Activated gamma-delta T cell (primary cell): ENCODE results near the gene COLQ.
"Not testable (repeated sequence)": the region's sequence is repeated elsewhere in the genome, so short reads cannot be mapped to it uniquely, and the experiment has no call there.

Source experiments
- DNase-seq: peaks from one replicate; lab custom pipeline; 2025; lab: John Stamatoyannopoulos, UW

COLQ gene

GRCh38 chr3:15427182-15427880, 94.2 kb downstream of the COLQ start, which contains the start of the genes EAF1 and METTL6:
Gene EAF1, plus strand, starts transcription at chr3:15427598. Its CDS starts 182 bp downstream, at chr3:15427780.
Gene METTL6, minus strand, starts transcription at chr3:15427544. Its CDS starts 1,033 bp downstream, at chr3:15426511.
- peak; percentile 57 for DNase-seq

DNA sequence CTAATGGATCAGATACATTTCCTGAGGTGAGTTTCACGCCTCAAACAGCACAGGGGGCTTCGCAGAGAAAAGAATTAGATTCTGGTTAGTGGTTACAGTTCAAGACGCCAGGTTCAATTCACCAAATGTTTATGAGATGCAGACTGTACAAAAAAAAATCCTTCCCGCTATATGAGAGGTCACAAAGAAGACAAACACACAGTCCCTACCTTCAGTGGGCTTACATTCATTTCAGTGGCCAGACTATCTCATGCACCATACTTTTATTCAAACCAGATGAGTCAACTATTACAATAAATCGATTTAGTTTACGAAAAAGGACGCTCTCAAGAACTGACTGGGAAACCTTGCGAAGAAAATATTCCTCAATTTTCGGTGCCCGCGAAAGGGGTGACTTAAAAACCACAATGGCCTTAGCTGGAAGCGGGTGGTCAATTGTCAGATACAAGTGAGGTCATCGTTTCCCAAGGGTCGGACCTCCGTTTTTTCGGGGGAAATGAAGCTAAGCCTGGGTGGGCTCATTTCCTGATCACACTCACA, 94.9 kb downstream of the COLQ start:
- DNase-seq, result no peak

- no peak for DNase-seq
These were observed 100.6 kb downstream of the COLQ start for GRCh38 chr3:15420871-15421270.

DNA sequence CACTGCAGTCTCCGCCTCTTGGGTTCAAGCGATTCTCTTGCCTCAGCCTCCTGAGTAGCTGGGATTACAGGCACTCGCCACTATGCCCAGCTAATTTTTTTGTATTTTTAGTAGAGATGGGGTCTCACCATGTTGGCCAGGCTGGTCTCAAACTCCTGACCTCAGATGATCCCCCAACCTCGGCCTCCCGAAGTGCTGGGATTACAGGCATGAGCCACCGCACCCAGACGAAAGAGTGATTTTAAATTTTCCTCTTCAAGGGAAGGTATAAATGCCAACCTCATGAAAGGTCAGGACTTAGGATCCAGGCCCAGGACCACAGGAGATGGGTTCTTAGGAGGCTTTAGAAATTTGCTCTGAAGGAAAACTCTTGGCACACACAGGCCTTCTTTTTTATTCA, 110.5 kb downstream of the COLQ start:
- not testable (repeated sequence) for DNase-seq

DNA sequence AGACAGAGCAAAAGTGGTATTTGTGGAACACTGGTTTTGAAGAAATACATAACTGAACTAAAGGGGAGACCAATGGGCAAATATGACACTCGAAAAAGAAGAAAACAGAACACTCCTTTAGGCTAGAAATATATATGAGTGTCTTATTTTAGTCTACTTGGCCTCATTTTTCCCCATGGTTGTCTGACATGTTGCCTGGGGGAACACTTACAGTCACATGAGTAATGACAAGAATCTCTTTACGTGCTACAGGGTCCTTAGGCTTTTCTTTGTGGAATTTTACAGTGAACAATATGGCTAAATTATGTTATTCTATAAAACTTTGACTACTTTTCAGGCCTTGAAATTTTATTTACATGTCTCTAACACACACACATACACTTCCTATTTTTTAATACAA, 111.7 kb downstream of the COLQ start:
- DNase-seq, result no peak

- no peak for DNase-seq
These were observed 112.3 kb downstream of the COLQ start for GRCh38 chr3:15409239-15409638.

- no peak for DNase-seq
These were observed 116.0 kb downstream of the COLQ start for GRCh38 chr3:15405448-15406050.

GRCh38 chr3:15404767-15405166, 116.7 kb downstream of the COLQ start:
- DNase-seq, result no peak

DNA sequence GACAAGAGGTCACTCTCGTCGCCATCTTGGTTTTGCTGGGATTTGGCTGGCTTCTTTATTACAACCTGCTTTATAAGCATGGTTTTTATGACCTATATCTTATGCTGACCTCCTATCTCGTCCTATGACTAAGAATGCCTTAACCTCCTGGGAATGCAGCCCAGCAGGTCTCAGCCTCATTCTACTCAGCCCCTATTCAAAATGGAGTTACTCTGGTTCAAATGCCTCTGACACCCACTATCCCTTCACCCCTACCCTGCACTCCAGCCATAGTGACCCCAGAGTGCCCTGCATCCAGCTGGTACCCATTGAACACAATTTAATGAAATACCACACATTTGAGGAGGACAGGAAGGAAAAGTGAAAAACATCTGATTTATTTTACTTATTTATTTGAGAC, 117.5 kb downstream of the COLQ start:
- no peak for DNase-seq

GRCh38 chr3:15403495-15403894, 118.0 kb downstream of the COLQ start:
- DNase-seq, result no peak

- no peak for DNase-seq
These were observed 119.6 kb downstream of the COLQ start for GRCh38 chr3:15401936-15402335.
